ENCODE data around the gene PLXNA2.

PLXNA2 gene

DNA sequence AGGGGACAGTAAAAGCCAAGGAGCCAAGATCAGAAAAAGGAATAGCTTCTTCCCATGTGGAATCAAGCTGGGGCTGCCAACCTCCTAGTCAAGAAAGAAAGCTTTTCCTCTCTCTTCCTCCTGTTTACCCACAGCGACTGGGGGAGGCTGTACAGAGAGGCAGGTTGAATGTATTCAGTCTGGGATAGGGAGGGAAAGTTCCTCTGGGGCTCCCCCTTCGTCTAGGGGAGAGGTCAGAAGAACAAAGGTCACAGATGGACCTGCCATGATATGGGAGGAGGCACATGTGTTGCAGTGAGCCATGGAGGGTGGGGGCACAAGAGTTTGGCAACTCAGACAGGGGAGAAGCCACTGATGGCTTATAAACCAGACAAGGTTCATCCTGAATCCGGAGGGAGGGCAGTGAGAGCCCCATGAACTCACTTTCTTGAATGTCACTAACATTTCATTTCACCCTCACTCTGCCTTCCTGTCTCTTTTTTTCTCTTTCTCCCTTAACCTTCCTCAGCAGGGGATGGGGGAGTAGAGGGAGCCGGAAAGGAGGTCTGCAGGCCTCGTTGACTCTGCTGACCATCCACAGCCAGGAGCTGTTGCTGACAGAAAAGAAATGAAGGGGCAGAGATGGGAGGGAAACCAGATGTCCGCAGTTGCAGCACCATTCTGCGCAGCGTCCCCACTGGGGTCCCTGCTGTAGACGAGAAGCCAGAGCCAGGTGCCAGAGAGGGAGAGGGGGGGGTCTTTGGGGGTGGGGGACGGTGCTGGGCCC lies 61.1 kb downstream of the PLXNA2 start:
- no peak for DNase-seq (ENCODE audit: low spot score)

DNA sequence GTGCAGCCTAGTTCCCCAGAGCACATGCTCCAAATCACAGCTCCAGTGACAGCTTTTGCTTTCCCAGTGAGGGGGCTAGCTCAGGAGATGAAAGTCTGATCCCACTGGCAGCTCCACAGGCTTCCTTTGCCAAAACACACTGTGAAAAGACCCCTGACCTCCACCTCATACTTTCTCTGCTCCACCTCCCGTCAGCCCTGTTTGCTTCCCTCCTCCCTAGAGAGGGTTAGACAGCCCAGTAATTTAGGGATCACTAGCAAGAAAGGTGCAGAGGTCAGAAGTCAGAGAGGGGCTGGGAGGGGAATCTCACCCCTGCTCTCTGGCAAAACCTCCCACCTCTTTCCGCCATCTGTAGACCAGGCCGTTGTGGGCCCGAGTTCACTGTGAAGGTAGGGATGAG lies 62.8 kb downstream of the PLXNA2 start:
- DNase-seq (ENCODE audit: low spot score): no peak

DNA sequence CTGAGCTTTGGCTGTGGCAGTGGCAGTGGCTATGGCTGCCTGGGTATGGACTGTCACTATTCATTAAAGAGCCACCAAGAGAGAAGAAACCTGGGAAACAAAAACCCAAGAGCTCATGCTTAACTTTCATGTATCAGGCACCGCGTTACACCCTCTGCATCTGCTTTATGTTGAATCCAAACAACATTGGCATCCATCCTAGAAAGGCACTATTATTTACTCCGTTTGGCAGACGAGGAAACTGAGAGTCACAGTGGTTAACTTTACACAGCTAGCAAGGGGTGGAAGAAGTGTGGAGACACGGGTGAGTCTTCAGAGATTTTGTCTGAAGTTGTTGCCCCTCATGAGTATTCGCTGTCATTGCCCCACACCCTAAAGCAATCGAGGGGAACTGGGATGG lies 63.8 kb downstream of the PLXNA2 start:
- no peak for DNase-seq (ENCODE audit: low spot score)

DNA sequence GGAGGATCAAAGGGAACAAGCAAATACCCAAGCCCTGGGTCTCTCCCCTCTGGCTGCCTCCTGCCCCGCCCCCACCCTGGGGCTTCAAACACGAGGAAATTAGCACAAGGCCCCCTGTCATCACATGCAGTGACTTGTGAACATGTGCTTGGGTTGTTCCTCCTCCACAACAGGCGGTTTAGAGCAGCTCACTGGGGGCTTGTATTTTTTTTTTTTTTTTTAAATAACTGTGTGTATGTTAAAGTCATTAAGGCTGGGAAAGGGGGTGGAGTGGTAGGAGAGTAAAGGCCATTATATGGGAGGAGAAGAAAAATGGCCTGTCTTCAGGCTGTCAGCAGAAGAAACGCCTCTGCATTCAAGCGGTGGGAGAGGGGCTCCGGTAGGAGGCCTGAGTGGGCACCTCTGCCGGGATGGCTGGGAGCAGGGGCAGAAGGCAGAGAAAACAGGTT lies 64.2 kb downstream of the PLXNA2 start:
- no peak for DNase-seq (ENCODE audit: low spot score)

DNA sequence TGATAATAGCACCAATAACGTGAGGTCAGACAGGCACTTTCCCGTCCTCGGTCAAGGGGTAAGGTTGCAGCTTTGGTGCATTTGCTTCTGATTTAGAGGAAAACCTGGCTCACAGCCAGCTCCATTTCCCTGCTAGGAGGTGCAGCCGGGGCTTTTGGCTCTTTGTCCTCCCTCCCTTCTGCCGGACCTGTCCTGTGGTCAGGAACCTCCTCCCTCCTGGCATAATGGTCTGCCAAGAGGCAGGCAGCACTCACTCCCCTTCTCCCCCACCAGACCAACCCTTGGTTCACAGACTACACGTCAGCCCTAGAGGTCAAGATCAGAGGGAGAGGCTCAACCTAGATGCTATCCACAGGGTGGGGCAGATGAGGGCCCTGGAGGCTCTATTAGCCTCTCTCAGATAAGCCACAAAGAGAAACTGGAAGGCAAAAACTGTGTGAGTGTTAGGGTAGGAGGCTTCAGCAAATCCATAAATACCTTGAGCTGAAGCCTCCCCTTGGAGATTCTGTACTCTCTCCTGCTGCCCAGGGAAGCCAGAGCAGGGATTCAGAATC lies 64.8 kb downstream of the PLXNA2 start:
- no peak for DNase-seq (ENCODE audit: low spot score)

DNA sequence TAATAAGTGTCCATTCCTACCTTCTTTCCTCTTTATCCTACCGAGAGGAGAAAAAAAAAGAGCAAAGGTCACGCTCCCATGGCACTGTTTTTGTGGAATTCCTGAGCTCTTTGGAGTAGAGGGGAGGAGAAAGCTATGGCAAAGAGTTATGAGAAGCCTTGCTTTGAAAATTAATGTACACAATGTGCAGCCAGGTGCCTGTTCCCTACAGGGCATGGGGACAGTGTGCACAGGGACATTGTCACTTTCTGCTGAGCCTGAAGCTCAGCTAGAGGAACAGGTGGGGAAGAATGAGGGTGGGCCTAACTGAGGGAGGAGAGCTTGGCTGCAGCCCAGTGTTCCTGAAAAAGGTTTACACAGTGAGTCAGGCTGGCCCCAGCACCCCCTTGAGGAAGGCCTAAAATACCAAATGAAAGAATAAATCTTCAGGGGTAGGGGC lies 66.1 kb downstream of the PLXNA2 start:
- no peak for DNase-seq (ENCODE audit: low spot score)

DNA sequence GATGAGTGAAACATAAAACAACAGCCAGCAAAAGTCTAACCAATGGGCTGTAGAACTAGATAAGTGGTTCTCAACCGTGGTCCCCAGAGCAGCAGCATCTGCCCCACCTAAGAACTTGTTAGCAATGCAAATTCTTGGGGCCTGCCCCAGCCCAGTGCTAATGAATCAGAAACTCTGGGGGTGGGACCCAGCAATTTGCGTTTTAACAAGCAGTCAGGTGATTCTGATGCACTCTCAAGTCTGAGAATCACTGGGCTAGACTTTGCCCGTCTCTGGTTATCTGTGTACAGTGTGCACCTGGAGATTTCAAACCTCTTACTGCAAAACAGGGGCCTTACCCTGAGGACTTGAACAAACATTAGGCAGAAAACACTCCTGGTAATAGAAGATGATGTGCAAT lies 66.5 kb downstream of the PLXNA2 start:
- DNase-seq (ENCODE audit: low spot score): no peak

DNA sequence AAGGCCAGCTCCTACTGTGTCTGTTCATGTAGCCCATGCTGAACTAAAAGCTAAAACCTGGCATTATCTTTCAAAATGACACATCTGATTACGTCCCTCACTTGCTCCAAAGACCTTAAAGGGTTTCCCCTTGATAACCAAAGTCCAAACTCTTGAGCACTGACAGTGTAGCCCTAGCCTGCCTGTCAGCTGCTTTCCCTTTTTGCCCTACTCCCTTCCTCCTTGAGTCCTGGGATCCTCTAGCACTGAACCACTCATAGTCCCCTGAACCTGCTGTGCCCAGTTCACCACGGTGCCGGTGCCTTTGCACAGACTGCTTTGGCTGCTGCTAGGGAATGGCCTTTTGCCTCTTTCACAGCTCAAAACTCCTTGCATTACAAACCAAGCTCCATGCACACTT lies 67.5 kb downstream of the PLXNA2 start:
- DNase-seq (ENCODE audit: low spot score): no peak

DNA sequence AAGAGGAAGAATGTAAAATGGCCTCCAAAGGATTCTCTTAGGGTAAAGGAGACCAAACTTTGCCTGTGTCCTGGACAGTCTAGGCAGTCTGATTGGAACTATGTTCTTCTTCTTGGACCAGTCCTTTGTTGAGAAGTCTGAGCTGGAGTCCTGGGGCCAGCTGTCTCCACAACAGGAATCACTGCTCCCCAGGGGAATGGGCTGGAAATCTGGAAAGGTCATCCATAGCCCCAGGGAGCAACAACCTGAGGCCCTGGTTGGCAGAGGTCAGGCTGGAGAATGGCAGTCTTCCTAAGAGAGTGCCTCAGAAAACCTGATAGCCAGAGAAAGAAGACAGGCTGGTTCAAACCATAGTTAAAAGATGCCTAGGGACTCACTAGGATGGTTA lies 68.7 kb downstream of the PLXNA2 start:
- DNase-seq (ENCODE audit: low spot score): no peak

DNA sequence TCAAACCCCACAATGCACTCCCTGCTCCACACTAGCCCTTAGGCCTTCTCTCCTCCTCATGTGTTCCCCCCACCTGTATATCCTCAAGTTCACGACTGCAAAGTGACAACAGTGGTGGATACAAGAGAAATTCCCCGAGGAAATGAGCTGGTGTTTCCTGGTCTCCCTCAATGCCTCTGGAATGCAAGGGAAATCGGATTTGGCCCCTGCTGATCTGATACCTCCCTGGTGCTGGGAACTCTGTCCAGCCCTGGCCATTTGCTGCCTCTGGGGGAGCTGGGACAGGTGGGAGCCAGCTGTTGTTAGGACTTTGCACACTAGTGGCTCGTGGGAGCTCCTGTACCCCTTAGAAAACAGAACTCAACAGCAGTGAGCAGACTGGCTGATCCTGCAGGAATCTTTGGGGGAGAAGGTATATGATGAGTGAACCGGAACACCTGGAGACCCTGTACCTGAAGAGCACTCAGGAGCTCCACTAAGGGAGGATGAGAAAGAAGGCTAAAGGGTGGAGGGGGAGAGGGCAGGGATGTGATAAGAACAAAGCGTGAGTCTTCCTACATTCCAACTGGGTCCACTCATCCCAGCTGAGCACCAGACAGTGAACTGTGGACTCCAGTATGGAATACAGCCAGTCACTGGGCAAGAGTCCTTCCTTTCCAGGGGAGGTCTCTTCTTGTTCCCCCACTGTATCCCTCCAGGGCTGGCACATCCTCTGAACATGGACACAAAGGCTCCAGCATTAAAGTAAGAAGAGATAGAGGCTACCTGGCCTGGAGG lies 69.3 kb downstream of the PLXNA2 start:
- DNase-seq (ENCODE audit: low spot score): no peak

DNA sequence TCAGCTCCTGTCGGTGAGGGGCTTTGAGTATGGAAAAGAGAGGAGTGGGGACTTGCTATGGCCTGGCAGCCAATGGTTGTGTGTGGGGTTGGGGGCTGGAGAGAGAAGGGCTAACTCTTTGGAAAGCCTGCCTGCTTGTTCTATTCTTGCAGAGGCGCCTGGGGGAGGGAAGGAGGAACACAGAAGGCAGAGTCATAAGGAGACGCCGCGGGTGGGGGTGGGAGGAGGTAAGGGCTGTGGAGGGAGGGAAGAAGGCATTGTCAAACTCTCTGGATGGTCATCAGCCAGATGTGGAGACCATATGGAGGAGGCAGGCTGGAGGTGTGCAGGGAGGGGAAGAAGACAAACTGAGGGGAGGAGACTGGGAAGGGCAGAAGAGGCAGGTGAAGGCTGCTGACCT lies 70.0 kb downstream of the PLXNA2 start:
- no peak for DNase-seq (ENCODE audit: low spot score)

DNA sequence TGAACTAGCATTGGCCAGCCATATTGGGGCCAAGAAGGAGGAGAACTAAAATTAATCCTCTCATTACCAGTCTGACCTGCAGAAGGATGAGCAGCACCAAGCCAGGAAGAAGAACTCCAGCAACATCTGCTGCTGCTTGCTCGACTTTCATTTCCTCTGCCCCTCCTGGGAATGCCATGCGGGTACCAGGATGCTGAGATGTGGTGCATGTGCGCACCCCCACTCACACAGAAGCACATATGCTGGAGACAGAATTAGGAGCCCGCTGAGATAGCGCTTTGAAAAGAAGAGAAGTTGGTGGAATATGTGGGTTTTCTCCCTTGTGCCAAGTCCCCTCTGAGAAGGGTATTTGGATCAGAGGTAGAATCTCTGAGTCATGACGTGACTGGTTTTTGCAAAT lies 70.4 kb downstream of the PLXNA2 start:
- DNase-seq (ENCODE audit: low spot score): no peak

DNA sequence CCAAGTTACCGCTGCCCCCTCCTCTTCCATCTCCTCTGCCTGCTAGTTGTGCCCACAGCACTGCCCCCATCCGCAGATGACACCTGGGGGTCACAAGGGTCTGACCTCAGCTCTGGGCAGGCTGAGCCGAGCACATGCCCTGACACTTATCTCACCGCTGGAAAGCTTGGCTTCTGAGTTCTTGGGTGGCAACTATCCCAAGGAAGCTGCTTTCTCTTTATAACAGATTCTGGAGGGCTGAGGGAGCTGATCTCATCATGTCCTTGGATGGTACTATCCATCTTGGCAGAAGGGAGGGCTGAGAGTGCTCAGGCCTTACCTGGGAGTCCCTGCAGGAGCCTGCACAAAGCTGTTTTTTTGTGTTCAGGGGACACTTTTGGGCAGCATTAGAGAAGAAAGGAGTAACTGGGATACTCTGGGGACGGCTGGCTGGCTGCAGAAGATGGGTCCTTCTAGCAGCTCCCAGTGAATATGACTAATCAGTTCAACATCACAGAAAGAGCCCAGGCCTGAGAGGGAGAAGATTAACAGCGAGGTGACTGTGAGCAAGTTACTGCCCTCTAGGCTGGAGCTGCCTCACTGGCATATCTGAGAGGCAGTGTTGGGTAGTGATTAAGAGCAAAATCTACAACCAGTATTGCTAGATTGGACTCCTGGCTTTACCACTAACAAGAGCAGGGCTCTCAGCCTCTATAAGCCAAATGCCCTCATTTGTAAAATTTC lies 71.6 kb downstream of the PLXNA2 start:
- DNase-seq (ENCODE audit: low spot score): no peak

DNA sequence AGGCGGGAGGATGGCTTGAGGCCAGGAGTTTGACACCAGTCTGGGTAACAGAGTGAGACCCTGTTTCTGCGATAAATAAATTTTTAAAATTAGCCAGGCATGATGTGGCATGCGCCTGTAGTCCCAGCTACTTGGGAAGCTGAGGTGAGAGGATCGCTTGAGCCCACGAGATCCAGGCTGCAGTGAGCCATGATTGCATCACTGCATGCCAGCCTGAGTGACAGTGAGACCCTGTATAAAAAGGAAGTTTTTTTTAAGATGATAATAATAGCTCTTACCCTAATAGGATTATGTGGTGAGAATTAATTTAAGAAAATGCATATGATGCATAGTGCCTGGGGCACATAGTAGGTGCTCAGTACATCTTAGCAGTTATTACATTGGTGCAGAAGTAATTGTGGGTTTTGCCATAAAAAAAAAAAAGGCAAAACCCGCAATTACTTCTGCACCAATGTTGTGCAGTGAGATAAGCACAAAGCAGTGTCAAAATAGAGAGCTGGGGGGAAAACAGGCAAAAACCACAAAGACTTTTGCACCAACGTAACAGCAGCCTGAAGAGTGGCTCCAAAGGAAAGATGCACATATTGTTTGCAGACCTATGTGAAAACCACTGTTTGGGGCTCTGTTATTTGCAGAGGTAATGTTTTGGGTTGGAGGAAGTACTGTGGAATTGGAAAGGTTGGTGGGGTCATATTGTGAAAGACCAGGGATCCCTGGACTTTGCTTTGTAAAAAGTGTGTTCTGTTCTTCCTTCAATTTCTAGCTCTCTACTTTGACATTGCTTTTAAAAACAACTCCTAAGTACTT lies 72.4 kb downstream of the PLXNA2 start:
- no peak for DNase-seq (ENCODE audit: low spot score)

DNA sequence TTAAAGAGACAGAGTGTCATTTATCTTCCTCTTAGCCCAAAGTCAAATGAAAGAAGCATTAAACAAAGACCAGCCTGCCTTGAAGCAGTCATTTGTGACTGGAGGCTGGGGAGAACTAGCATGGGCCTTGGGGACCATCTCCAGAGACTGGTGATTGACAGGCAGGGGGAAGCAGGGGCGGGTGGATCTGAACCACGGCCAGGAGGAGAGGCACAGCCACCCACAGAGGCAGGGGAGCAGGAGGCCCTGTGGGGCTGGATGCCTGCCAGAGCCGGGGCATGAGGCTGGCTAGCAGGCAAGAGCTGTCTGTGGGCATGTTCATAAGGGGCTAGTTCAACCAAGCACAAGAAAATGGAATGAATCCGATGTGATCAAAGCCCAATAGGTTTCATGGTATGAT lies 73.9 kb downstream of the PLXNA2 start:
- no peak for DNase-seq (ENCODE audit: low spot score)

DNA sequence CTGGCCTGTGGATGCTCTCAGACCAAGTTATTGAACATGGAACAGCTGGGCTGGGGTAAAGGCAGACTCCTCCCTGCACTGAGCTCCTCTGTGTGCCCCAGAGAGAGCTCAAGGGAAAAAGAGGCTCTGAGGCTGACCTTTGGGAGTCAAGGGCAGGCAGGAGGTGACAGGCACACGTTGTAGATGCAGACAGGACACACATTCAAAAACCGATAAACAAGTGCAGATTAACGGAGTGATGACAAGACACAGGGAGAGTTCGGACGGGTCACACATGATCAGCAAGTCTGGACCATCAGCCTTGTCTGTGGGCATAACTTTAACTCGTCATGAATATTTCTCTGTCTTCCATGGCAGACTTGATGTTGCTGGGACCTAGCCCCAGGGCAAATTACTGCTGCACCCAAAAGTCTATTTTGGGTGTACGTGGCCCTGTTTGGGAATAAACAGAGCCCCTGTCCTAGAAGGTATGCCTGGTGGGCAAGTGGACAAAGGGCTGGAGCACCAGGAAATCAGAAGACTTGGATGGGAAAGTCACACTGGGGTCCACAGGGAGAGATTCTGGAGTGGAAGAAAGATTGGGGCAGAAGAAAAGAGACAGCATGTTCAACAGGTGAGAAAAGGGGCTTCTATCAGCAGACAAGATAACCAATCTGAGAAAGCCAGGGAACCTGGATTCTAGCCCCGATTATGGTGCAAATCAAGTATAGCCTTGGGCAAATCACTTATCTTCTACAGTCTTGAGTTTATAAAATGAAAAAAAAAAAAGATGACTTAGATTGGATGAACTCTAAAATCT lies 74.9 kb downstream of the PLXNA2 start:
- no peak for DNase-seq (ENCODE audit: low spot score)

DNA sequence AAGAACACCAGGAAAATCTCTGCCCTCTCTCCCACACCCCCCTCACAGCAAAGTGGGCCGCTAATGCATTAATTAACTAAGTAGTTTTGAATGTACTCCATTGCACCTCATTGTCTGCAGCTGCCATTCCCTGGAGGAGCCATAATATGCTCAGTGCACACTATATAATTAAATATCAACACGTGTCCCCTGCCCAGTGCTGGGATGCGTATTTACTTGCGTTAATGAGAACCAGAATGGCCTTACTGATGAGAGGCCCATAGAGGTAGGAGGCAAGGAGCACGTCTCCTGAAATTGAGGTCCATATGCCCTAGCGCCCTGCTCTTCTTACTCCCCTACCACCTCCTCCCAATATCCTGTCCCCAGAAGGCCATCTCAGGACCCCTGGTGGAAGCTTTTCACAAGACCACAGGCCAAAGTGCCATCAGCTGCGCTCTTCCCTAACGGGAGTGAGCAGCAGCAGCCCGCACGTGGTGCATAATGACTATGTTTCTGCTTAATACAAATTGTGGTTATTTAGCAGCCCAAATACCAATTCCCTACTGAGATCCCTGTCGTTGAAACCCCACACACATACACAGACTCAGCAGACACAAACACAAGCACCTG lies 76.8 kb downstream of the PLXNA2 start:
- DNase-seq (ENCODE audit: low spot score): no peak

DNA sequence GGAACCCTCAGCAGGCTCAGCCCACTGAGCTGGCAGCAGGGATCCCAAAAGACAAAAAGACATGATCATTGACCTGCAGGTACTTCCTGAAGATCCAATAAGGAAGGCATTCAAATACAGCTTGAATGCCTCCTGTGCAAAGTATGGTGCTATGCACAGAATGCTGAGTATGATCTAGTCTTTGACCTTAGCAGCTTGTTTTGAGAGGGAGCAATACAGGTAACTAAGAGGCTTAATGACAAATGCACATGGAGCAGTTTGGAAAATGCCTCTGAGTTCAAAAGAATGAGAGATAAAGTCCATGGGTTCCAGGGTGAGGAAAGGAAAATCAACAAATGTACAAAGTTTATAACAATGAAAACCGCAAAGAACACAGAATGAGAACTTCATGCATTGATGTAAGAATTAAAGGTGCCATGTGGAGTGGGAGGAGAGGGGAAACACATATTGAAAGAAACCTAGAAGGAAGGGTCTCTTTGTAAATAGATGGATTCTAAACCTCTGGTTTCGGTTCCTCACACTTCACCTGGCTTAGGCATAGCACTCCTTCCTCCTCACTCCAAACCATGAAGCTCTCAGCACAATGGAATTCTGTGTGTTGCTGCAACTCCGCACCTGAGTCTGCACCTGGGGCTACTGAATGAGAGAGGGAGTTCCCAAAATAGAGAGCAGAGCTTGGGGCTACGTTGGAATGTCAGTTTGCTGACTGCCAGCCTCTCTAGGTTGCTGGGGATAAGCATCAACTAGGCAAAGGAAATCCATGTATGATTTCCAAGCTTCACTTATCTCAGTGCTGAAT lies 77.6 kb downstream of the PLXNA2 start:
- DNase-seq (ENCODE audit: low spot score): no peak

DNA sequence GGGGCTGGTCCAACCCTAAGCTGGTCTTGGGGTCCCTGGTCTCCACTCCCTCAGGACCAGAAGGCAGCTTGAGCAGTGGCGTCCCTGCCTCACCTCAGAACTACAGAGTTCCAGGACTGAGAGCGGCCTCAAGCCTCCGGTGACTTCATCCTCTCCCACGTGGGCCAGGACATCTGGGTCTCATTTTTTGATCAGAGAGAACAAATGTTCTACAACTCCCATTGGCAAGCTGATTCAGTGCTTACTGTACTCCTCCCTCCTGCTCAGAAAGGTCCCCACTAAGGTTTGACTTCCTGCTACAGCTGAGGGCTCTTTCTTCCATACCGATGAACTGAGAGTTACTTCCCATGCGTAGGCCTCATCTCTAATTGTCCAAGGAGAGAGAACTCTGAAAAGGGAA lies 78.5 kb downstream of the PLXNA2 start:
- no peak for DNase-seq (ENCODE audit: low spot score)

Data from SK-N-DZ (cell line).